SK-N-SH treated with all-trans-retinoic acid at 6 μM for 48 hours (cell line): ENCODE measurements around the gene SLC43A3.

ENCODE experiments used
- BACH2 ChIP-seq: fragments of 250-450 bp; sonication (Bioruptor Pico); IDR thresholded peaks from 2 replicates; pipeline ENCODE4 v1.9.0; 2021; ENCODE audit warnings: mild to moderate bottlenecking, borderline replicate concordance
- ISL1 ChIP-seq: fragments of 250-450 bp; sonication (Bioruptor Pico); IDR thresholded peaks from 2 replicates; pipeline ENCODE4 v2.1.2; 2022; ENCODE audit warnings: mild to moderate bottlenecking, moderate library complexity
- RARB ChIP-seq: fragments of 250-450 bp; sonication (Bioruptor Pico); IDR thresholded peaks from 2 replicates; pipeline ENCODE4 v1.8.0; 2021; ENCODE audit warnings: mild to moderate bottlenecking, moderate library complexity
- TOX ChIP-seq: fragments of 250-450 bp; sonication (Bioruptor Pico); IDR thresholded peaks from 2 replicates; pipeline ENCODE4 v1.8.0; 2021; ENCODE audit warnings: mild to moderate bottlenecking, moderate library complexity, borderline replicate concordance

- TF ChIP-seq RARB (CRISPR knock-in tag) (no peak), BACH2 (CRISPR knock-in tag) (no peak), ISL1 (no peak), TOX (CRISPR knock-in tag) (no peak)
Observed at GRCh38 chr11:57377107-57377506, 49.8 kb downstream of the SLC43A3 start.
